MM.1S (cell line): ENCODE measurements around the gene PTMS.

Source experiments
- DNase-seq: peaks from one replicate; pipeline ENCODE4 v3.0.0-alpha.2; 2015
- H2AFZ ChIP-seq: fragments of 300-600 bp; sonication (generic); 2 replicates; pipeline ENCODE4 v1.6.0; 2016; ENCODE audit warnings: antibody characterized with exemption, low read length
- H3F3A ChIP-seq: fragments of 300-600 bp; sonication (generic); 2 replicates; pipeline ENCODE4 v1.6.1; 2016; ENCODE audit warnings: mild to moderate bottlenecking, antibody characterized with exemption, low read length, moderate library complexity, mixed read lengths; ENCODE audit not compliant: insufficient read depth
- H3K27ac ChIP-seq: fragments of 300-600 bp; sonication (generic); 2 replicates; pipeline ENCODE4 v1.5.1; 2016; ENCODE audit warnings: mild to moderate bottlenecking, low read length
- H3K27me3 ChIP-seq: fragments of 300-600 bp; sonication (generic); replicated peaks from 2 replicates; pipeline ENCODE4 v1.6.0; 2016; ENCODE audit warnings: low read length; ENCODE audit not compliant: insufficient read depth
- H3K36me3 ChIP-seq: fragments of 300-600 bp; sonication (generic); replicated peaks from 2 replicates; pipeline ENCODE4 v1.6.1; 2016; ENCODE audit warnings: mild to moderate bottlenecking, low read length, mixed read lengths; ENCODE audit not compliant: insufficient read depth
- H3K4me1 ChIP-seq: fragments of 300-600 bp; sonication (generic); 2 replicates; pipeline ENCODE4 v1.6.1; 2016; ENCODE audit warnings: low read length, mixed read lengths
- H3K4me2 ChIP-seq: fragments of 300-600 bp; sonication (generic); 2 replicates; pipeline ENCODE4 v1.6.0; 2016; ENCODE audit warnings: low read depth, low read length
- H3K4me3 ChIP-seq: fragments of 300-600 bp; sonication (generic); 2 replicates; pipeline ENCODE4 v1.5.1; 2016; ENCODE audit warnings: low read length, mixed read lengths
- H3K79me2 ChIP-seq: fragments of 300-600 bp; sonication (generic); 2 replicates; pipeline ENCODE4 v1.6.1; 2016; ENCODE audit warnings: mixed run types, low read length, mixed read lengths
- H3K9ac ChIP-seq: fragments of 300-600 bp; sonication (generic); 2 replicates; pipeline ENCODE4 v1.6.1; 2016; ENCODE audit warnings: low read length, mixed read lengths
- H3K9me2 ChIP-seq: fragments of 300-600 bp; sonication (generic); replicated peaks from 2 replicates; pipeline ENCODE4 v1.6.1; 2016; ENCODE audit warnings: mild to moderate bottlenecking, low read length, mixed read lengths; ENCODE audit not compliant: insufficient read depth
- H3K9me3 ChIP-seq: fragments of 300-600 bp; sonication (generic); replicated peaks from 2 replicates; pipeline ENCODE4 v1.6.1; 2016; ENCODE audit warnings: mild to moderate bottlenecking, low read length, mixed read lengths; ENCODE audit not compliant: insufficient read depth
- H4K20me1 ChIP-seq: fragments of 300-600 bp; sonication (generic); 2 replicates; pipeline ENCODE4 v1.6.1; 2016; ENCODE audit warnings: mild to moderate bottlenecking, low read length, moderate library complexity, mixed read lengths; ENCODE audit not compliant: insufficient read depth
- CTCF ChIP-seq: fragments of 300-600 bp; sonication (generic); IDR thresholded peaks from 2 replicates; pipeline ENCODE4 v1.5.1; 2016; ENCODE audit warnings: antibody characterized with exemption, low read length, mixed read lengths
- EZH2 ChIP-seq: fragments of 300-600 bp; sonication (generic); optimal IDR thresholded peaks from 2 replicates; pipeline ENCODE3; 2017; ENCODE audit warnings: low read depth, mild to moderate bottlenecking, antibody characterized with exemption, low read length, mixed read lengths
- EZH2phosphoT487 ChIP-seq: fragments of 300-600 bp; sonication (generic); IDR thresholded peaks from 2 replicates; pipeline ENCODE4 v1.6.1; 2018; ENCODE audit warnings: antibody characterized with exemption, low read length

PTMS gene

GRCh38 chr12:6783828-6784227, 17.7 kb downstream of the PTMS start:
- no peak overlapping the region for H3K4me3 ChIP-seq
- TF ChIP-seq CTCF, result no peak
- no peak for TF ChIP-seq EZH2
- no peak for TF ChIP-seq EZH2phosphoT487
- peak overlapping the region; percentile 56; the same call in 1 of the 2 replicates for H3K4me2 ChIP-seq
- H3K27me3 ChIP-seq, result no peaks in the 10 kb centered on the region
- H3F3A ChIP-seq, result peaks cover 6% of the 10 kb centered on the region
- H3K27ac ChIP-seq, result peak overlapping the region; percentile 64; the same call in 1 of the 2 replicates
- no peak overlapping the region for H3K9ac ChIP-seq
- H2AFZ ChIP-seq, result peak overlapping the region; percentile 70; the same call in 1 of the 2 replicates
- DNase-seq, result no peak
- H3K9me3 ChIP-seq, result no peaks in the 10 kb centered on the region
- no peaks in the 10 kb centered on the region for H4K20me1 ChIP-seq
- no peaks in the 10 kb centered on the region for H3K36me3 ChIP-seq
- no peaks in the 10 kb centered on the region for H3K9me2 ChIP-seq
- peaks cover 30% of the 10 kb centered on the region for H3K4me1 ChIP-seq
- H3K79me2 ChIP-seq, result no peaks in the 10 kb centered on the region

- H3K9me3 ChIP-seq, result no peaks in the 10 kb centered on the region
- no peak for DNase-seq
- no peaks in the 10 kb centered on the region for H3K9me2 ChIP-seq
- H3K79me2 ChIP-seq, result no peaks in the 10 kb centered on the region
- H3K27me3 ChIP-seq, result no peaks in the 10 kb centered on the region
- no peak overlapping the region for H3K4me3 ChIP-seq
- no peak overlapping the region for H3K9ac ChIP-seq
- TF ChIP-seq CTCF (no peak), EZH2phosphoT487 (no peak)
- 0 out of 2 replicates have a peak overlapping the region, but pooled peaks have one; percentile 70 for H2AFZ ChIP-seq
- peaks cover 6% of the 10 kb centered on the region for H3F3A ChIP-seq
- H4K20me1 ChIP-seq, result no peaks in the 10 kb centered on the region
- H3K27ac ChIP-seq, result peak overlapping the region; percentile 64; the same call in 1 of the 2 replicates
- H3K4me1 ChIP-seq, result peaks cover 27% of the 10 kb centered on the region
- H3K4me2 ChIP-seq, result peak overlapping the region; percentile 56; the same call in 1 of the 2 replicates
- H3K36me3 ChIP-seq, result no peaks in the 10 kb centered on the region
These were observed 18.1 kb downstream of the PTMS start for GRCh38 chr12:6784296-6784695.

GRCh38 chr12:6784761-6785160, 18.6 kb downstream of the PTMS start:
- no peak overlapping the region for H3K27ac ChIP-seq
- DNase-seq, result no peak
- no peaks in the 10 kb centered on the region for H3K9me3 ChIP-seq
- H3K27me3 ChIP-seq, result no peaks in the 10 kb centered on the region
- no peak overlapping the region for H3K4me2 ChIP-seq
- TF ChIP-seq EZH2phosphoT487, result no peak
- no peak for TF ChIP-seq EZH2
- no peak for TF ChIP-seq CTCF
- H3K79me2 ChIP-seq, result no peaks in the 10 kb centered on the region
- no peaks in the 10 kb centered on the region for H3K9me2 ChIP-seq
- no peak overlapping the region for H3K9ac ChIP-seq
- no peak overlapping the region for H3K4me3 ChIP-seq
- H3F3A ChIP-seq, result peaks cover 6% of the 10 kb centered on the region
- no peak overlapping the region for H2AFZ ChIP-seq
- no peaks in the 10 kb centered on the region for H3K36me3 ChIP-seq
- H4K20me1 ChIP-seq, result no peaks in the 10 kb centered on the region
- H3K4me1 ChIP-seq, result peaks cover 27% of the 10 kb centered on the region
